ENCODE data around the gene DCTD.

DCTD gene

GRCh38 chr4:182917182-182918043, at the start of gene DCTD:
TSS of gene DCTD (minus strand) at chr4:182917386. CDS start at chr4:182915568, 1,818 bp downstream.
- TF ChIP-seq CTCF (IDR thresholded peaks at IDR 0.05) = peak in 1 of 2 experiments; percentile 30
- H3K36me3 ChIP-seq = peaks cover 5 to 29% (median 23%) of the 10 kb centered on the region in 3 donors
- peak; percentile 74 to 86 for DNase-seq
- no peaks in the 10 kb centered on the region for H3K27me3 ChIP-seq
- intact Hi-C loops (cut with DNase I; ENCODE audit: low total_unique reads) = loop anchor here (10.0 kb wide), 1 partner anchor 1737 kb away; no protein-coding TSS in a partner anchor
- H3K4me3 ChIP-seq = peak within 1 kb of the TSS; percentile 92
- peak within 1 kb of the TSS; percentile 92 to 95 for H3K27ac ChIP-seq
- peaks cover 0 to 19% (median 12%) of the 10 kb centered on the region in 4 donors for H3K4me1 ChIP-seq
- no peaks in the 10 kb centered on the region for H3K9me3 ChIP-seq

GRCh38 chr4:182960746-182961145, 43.6 kb upstream of the DCTD start:
- Histone ChIP-seq H3K4me3 (no peak overlapping the region), H3K27ac (no peak overlapping the region), H3K36me3 (no peaks in the 10 kb centered on the region), H3K9me3 (no peaks in the 10 kb centered on the region), H3K27me3 (no peaks in the 10 kb centered on the region), H3K4me1 (no peaks in the 10 kb centered on the region)
- intact Hi-C loops (cut with DNase I; ENCODE audit: low total_unique reads) = no loop called here
- DNase-seq = no peak
- no peak for TF ChIP-seq CTCF (IDR thresholded peaks at IDR 0.05)

DNA sequence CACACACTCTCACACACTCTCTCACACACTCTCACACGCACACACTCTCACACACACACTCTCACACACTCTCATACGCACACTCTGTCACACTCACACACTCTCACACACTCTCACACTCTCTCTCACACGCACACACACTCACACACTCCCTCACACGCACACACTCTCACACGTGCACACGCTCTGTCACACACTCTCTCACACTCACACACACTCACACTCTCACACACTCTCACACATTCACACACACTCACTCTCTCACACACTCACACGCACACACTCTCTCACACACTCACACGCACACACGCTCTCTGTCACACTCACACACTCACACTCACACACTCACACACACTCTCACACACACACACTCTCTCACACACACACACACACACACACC, 43.0 kb upstream of the DCTD start:
- Histone ChIP-seq H3K4me3 (no peak overlapping the region), H3K9me3 (no peaks in the 10 kb centered on the region), H3K4me1 (no peaks in the 10 kb centered on the region), H3K27ac (no peak overlapping the region), H3K36me3 (no peaks in the 10 kb centered on the region), H3K27me3 (no peaks in the 10 kb centered on the region)
- DNase-seq = no peak
- intact Hi-C loops (cut with DNase I; ENCODE audit: low total_unique reads) = no loop called here
- TF ChIP-seq CTCF (IDR thresholded peaks at IDR 0.05) = no peak

DNA sequence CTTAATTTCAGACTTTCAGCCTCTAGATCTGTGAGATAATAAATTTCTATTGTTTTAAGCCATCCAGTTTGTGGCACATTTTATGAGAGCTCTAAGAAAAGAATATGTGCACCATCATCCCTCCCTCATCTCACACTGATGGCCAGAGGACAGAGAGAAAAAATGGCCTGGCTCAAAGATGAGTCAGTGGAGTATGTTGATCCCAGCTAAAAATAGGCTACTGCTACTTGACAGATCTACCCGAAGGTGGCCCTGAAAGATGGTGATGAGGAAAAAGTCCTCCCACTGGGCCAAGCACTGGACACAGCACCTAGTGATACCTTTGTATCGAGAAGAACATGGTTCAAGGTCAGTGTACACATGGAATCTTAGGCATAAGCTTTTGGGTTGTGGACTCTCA, 38.2 kb upstream of the DCTD start:
- no peak for DNase-seq
- intact Hi-C loops (cut with DNase I; ENCODE audit: low total_unique reads) = no loop called here
- no peak overlapping the region for H3K4me3 ChIP-seq
- H3K4me1 ChIP-seq = no peaks in the 10 kb centered on the region
- no peaks in the 10 kb centered on the region for H3K36me3 ChIP-seq
- no peaks in the 10 kb centered on the region for H3K27me3 ChIP-seq
- TF ChIP-seq CTCF (IDR thresholded peaks at IDR 0.05) = no peak
- H3K9me3 ChIP-seq = no peaks in the 10 kb centered on the region
- H3K27ac ChIP-seq = no peak overlapping the region

DNA sequence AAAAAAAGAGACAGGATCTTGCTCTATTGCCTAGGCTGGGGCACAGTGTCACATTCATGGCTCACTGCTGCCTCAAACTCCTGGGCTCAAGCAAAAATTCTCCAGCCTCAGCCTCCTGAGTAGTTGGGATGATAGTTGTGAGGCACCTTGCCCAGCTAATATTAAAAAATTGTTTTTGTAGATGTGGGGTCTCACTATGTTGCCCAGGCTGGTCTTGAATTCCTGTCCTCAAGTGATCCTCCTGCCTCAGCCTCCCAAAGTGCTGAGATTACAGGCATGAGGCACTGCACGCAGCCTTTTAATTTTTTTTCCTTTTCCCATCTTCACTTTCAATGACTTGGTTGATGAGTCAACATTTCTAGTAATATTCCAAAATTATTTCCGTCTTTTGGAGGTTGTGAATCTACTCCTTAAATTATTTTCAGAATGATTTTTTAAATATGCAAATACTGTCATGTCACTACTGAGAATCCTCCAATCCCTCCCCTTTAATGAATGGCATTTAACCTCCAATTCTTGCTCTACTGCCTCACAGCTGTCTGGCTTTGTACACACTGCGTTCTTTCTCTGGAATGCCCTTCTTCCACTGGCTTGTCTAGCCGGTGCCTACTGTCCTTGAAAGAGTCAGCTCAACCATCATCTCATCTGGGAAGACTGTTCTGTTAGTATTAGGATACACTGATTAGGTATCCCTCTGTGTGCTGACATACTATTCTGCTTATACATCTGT, 27.5 kb upstream of the DCTD start:
- Histone ChIP-seq H3K27ac (no peak overlapping the region), H3K4me3 (no peak overlapping the region), H3K4me1 (no peaks in the 10 kb centered on the region), H3K9me3 (no peaks in the 10 kb centered on the region), H3K36me3 (no peaks in the 10 kb centered on the region), H3K27me3 (peaks cover 0 to 6% of the 10 kb centered on the region in 2 donors)
- DNase-seq = no peak
- no peak for TF ChIP-seq CTCF (IDR thresholded peaks at IDR 0.05)
- intact Hi-C loops (cut with DNase I; ENCODE audit: low total_unique reads) = no loop called here

Data from tibial artery (tissue), 4 donors.